Spleen (tissue), 11 donors: Measurements from ENCODE around the gene CFAP43. TPM values are rescaled to one million over a fixed set of nuclear protein-coding genes. Genes with fewer than 3 reads are reported as not detected.
"Not testable (repeated sequence)": the region's sequence is repeated elsewhere in the genome, so short reads cannot be mapped to it uniquely, and the experiment has no call there.

ENCODE experiments used
- DNase-seq: peaks from one replicate; pipeline ENCODE4 v3.0.0-alpha.2; 2020
- H3K27ac ChIP-seq, 8 donors: fragments of 200-600 bp; sonication (generic) in 7 of 8; 1 replicate in 4 of 8; 2 replicates in 4 of 8; pipeline versions ENCODE4 v1.5.0 to v1.8.0; 2016 to 2021; ENCODE audit warnings: inconsistent platforms in 4 of 8, mild to moderate bottlenecking in 4 of 8, moderate library complexity in 1 of 8
- H3K27me3 ChIP-seq, 7 donors: fragments of 200-600 bp; sonication (generic) in 6 of 7; replicated peaks in 1 of 7; 1 replicate in 4 of 7; 2 replicates in 3 of 7; pipeline versions ENCODE4 v1.5.0 to v1.8.0; 2016 to 2021; ENCODE audit warnings: inconsistent platforms in 3 of 7, mild to moderate bottlenecking in 1 of 7
- H3K36me3 ChIP-seq, 6 donors: fragments of 200-600 bp; sonication (generic) in 5 of 6; 1 replicate in 4 of 6; 2 replicates in 2 of 6; pipeline versions ENCODE4 v1.5.0 to v1.8.0; 2016 to 2021; ENCODE audit warnings: inconsistent platforms in 2 of 6
- H3K4me1 ChIP-seq, 6 donors: fragments of 200-600 bp; sonication (generic) in 5 of 6; 1 replicate in 3 of 6; 2 replicates in 3 of 6; pipeline versions ENCODE4 v1.5.0 to v1.8.0; 2016 to 2021; ENCODE audit warnings: inconsistent platforms in 3 of 6
- H3K4me3 ChIP-seq, 8 donors: fragments of 200-600 bp; sonication (generic) in 7 of 8; 1 replicate in 4 of 8; 2 replicates in 4 of 8; pipeline versions ENCODE4 v1.5.0 to v1.8.0; 2016 to 2021; ENCODE audit warnings: inconsistent platforms in 4 of 8, mild to moderate bottlenecking in 4 of 8, moderate library complexity in 2 of 8
- H3K9me3 ChIP-seq, 8 donors: fragments of 200-600 bp; sonication (generic) in 7 of 8; 1 replicate in 4 of 8; 2 replicates in 4 of 8; pipeline versions ENCODE4 v1.5.0 to v1.8.0; 2016 to 2021; ENCODE audit warnings: inconsistent platforms in 4 of 8
- CTCF ChIP-seq, 11 experiments: fragments of 200-600 bp in 7 of 11; fragments of 450-650 bp in 4 of 11; sonication (generic) in 4 of 11; IDR thresholded peaks in 8 of 11; conservative IDR thresholded peaks in 3 of 11; 1 replicate in 7 of 11; 2 replicates in 4 of 11; pipeline versions ENCODE4 v1.4.0 to v1.8.0; 2016 to 2021; ENCODE audit warnings: antibody characterized with exemption in 11 of 11, inconsistent platforms in 4 of 11, mild to moderate bottlenecking in 1 of 11
- POLR2A ChIP-seq, 3 donors: fragments of 450-650 bp; IDR thresholded peaks; one replicate each; pipeline ENCODE4 v1.5.1; 2017; ENCODE audit warnings: antibody characterized with exemption in 3 of 3, mild to moderate bottlenecking in 1 of 3
- POLR2AphosphoS5 ChIP-seq, 3 donors: sonication (generic); formaldehyde crosslinking; IDR thresholded peaks; one replicate each; pipeline ENCODE4 v1.5.1; 2017; ENCODE audit warnings: antibody characterized with exemption in 3 of 3
- whole genome bisulfite sequencing, 5 donors: extraction: QIAGEN DNeasy Blood & Tissue Kit in 3 of 5; methylation state at CpG; one replicate each; pipeline versions ENCODE4 v1.1.5 to v1.1.7; 2013 to 2018; 5-methylcytosine and 5-hydroxymethylcytosine counted together
- intact Hi-C: fragments of 100-400 bp; cut with DNase I; formaldehyde crosslinking; loops from one replicate; pipeline ENCODE4 v1.15.0; 2023; ENCODE audit warnings: low total_unique reads
- polyA plus RNA-seq, 3 donors: library from polyadenylated mRNA; stranded (reverse); fragments of 200-250 nt; gene quantifications; one replicate each; pipeline ENCODE4 v1.2.1, GENCODE V29; 2013
- total RNA-seq, 7 donors: library from RNA; depleted of rRNA in 3 of 7; stranded (reverse); fragments of >200 nt in 3 of 7; fragmentation: NEBNext Ultra II Directional in 4 of 7; extraction: Animal tissue kit (Norgen Biotek cat#: 25700) in 4 of 7; gene quantifications; one replicate each; pipeline versions ENCODE4 v1.1.0 to v1.2.1, GENCODE V29; 2016 to 2021
- donor health status: healthy with polysubstance abuse.
- donor health status: DM: no; HTN: no; CAD: no; lungs with moderate emphysema.
- donor health status: DM: no; HTN: no; CAD: no.
- donor health status: Bipolar disorder and iron deficiency.
- donor health status: healthy.
- donor health status: DM: no; HTN: no; CAD: no.
- donor health status: DM: yes; HTN: yes; CAD: no.

Gene CFAP43
- total and polyA plus RNA-seq, 10 donors = 0.13 to 1.1 (median 0.25) TPM; not detected in 1

GRCh38 chr10:104246976-104247375, 14.8 kb upstream of the CFAP43 start:
- DNase-seq = no peak
- TF ChIP-seq POLR2A (IDR thresholded peaks at IDR 0.05) (no peak), CTCF (IDR thresholded peaks at IDR 0.05 in 8 of 11, conservative IDR thresholded peaks at IDR 0.05 in 3 of 11) (no peak), POLR2AphosphoS5 (IDR thresholded peaks at IDR 0.05) (no peak)
- H3K27ac ChIP-seq = peak overlapping the region in 4 of 8 donors; percentile 59 to 76 (median 66)

GRCh38 chr10:104245066-104245632, 13.0 kb upstream of the CFAP43 start:
- 93 to 98% (median 97%) methylated on average over 19 to 34 of the region's 34 CpGs for WGBS, 5 donors
- Histone ChIP-seq H3K27ac (no peak overlapping the region), H3K36me3 (no peaks in the 10 kb centered on the region), H3K9me3 (peaks cover 0 to 5% (median 0%) of the 10 kb centered on the region in 8 donors), H3K27me3 (no peaks in the 10 kb centered on the region), H3K4me3 (no peak overlapping the region), H3K4me1 (peaks cover 0 to 9% (median 0%) of the 10 kb centered on the region in 6 donors)
- DNase-seq = no peak
- intact Hi-C loops = no loop called here
- TF ChIP-seq CTCF (IDR thresholded peaks at IDR 0.05 in 8 of 11, conservative IDR thresholded peaks at IDR 0.05 in 3 of 11) (no peak), POLR2AphosphoS5 (IDR thresholded peaks at IDR 0.05) (no peak), POLR2A (IDR thresholded peaks at IDR 0.05) (no peak)

More at GRCh38 chr10:104246976-104247375, 14.8 kb upstream of the CFAP43 start:
- no peaks in the 10 kb centered on the region for H3K36me3 ChIP-seq
- WGBS, 5 donors = 34 to 64% (median 46%) methylated on average over 2 of the region's 2 CpGs
- H3K4me1 ChIP-seq = peaks cover 0 to 9% (median 0%) of the 10 kb centered on the region in 6 donors
- intact Hi-C loops = no loop called here
- no peaks in the 10 kb centered on the region for H3K27me3 ChIP-seq
- peaks cover 0 to 5% (median 0%) of the 10 kb centered on the region in 8 donors for H3K9me3 ChIP-seq
- no peak overlapping the region for H3K4me3 ChIP-seq

GRCh38 chr10:104243512-104243911, 11.3 kb upstream of the CFAP43 start:
- no peaks in the 10 kb centered on the region for H3K36me3 ChIP-seq
- no peak overlapping the region for H3K4me3 ChIP-seq
- H3K9me3 ChIP-seq = peaks cover 0 to 5% (median 0%) of the 10 kb centered on the region in 8 donors
- WGBS, 5 donors = 71 to 90% (median 78%) methylated on average over 5 of the region's 5 CpGs
- peaks cover 0 to 9% (median 0%) of the 10 kb centered on the region in 6 donors for H3K4me1 ChIP-seq
- no peak for TF ChIP-seq POLR2AphosphoS5 (IDR thresholded peaks at IDR 0.05)
- TF ChIP-seq CTCF (IDR thresholded peaks at IDR 0.05 in 8 of 11, conservative IDR thresholded peaks at IDR 0.05 in 3 of 11) = no peak
- no peak for TF ChIP-seq POLR2A (IDR thresholded peaks at IDR 0.05)
- no peak overlapping the region for H3K27ac ChIP-seq
- DNase-seq = no peak
- H3K27me3 ChIP-seq = no peaks in the 10 kb centered on the region
- intact Hi-C loops = no loop called here

- H3K4me1 ChIP-seq, intact Hi-C loops, DNase-seq, H3K4me3 ChIP-seq, H3K36me3 ChIP-seq, H3K9me3 ChIP-seq, H3K27ac ChIP-seq, H3K27me3 ChIP-seq: not testable (repeated sequence)
- 90 to 93% (median 91%) methylated on average over 3 of the region's 3 CpGs for WGBS, 5 donors
These were observed 10.8 kb upstream of the CFAP43 start for GRCh38 chr10:104243009-104243408.
